Measurements from ENCODE around the gene MATCAP1. TPM values are rescaled to one million over a fixed set of nuclear protein-coding genes. Genes with fewer than 3 reads are reported as not detected.

Gene MATCAP1
- total RNA-seq, 1 experiment from 2014 or later: 51.2 TPM

- Histone ChIP-seq H3K14ac (ENCODE audit: insufficient read depth, low read length) (no peak overlapping the region), H3K27me3 (ENCODE audit: insufficient read depth, low read length) (no peaks in the 10 kb centered on the region), H2BK5ac (ENCODE audit: insufficient read length, low read length) (no peak overlapping the region), H3K18ac (ENCODE audit: insufficient read length, low read depth, low read length) (no peak overlapping the region), H2BK15ac (ENCODE audit: low read depth, low read length) (no peak overlapping the region), H2BK20ac (ENCODE audit: low read depth, low read length, poor library complexity, severe bottlenecking) (no peak overlapping the region), H3K4ac (ENCODE audit: low read depth, low read length) (no peak overlapping the region), H3K79me2 (ENCODE audit: insufficient read depth, low read length) (peaks cover 5% of the 10 kb centered on the region; the same call in 1 of the 2 replicates), H3K23ac (ENCODE audit: insufficient read length, low read depth, low read length) (no peak overlapping the region), H3K9me3 (ENCODE audit: control insufficient read depth, low read depth, low read length) (no peaks in the 10 kb centered on the region), H4K91ac (ENCODE audit: insufficient read length, low read depth, low read length) (no peak overlapping the region), H3K79me1 (ENCODE audit: insufficient read depth, low read depth, low read length, poor library complexity, severe bottlenecking) (peaks cover 3% of the 10 kb centered on the region), H3K56ac (ENCODE audit: insufficient read length, low read depth, low read length) (no peak overlapping the region), H3K23me2 (ENCODE audit: insufficient read length, low read depth, low read length, poor library complexity, severe bottlenecking) (peaks cover 15% of the 10 kb centered on the region), H2AFZ (ENCODE audit: low read length) (no peak overlapping the region), H3K9ac (ENCODE audit: extremely low read depth, insufficient read length, low read length) (no peak overlapping the region), H3T11ph (ENCODE audit: low read length) (no peak overlapping the region), H2AK5ac (ENCODE audit: insufficient read length, low read length) (no peak overlapping the region), H4K8ac (replicated peaks; ENCODE audit: insufficient read length, low read depth, low read length) (no peak overlapping the region), H2BK12ac (ENCODE audit: insufficient read length, low read depth, low read length) (no peak overlapping the region), H4K5ac (ENCODE audit: insufficient read length, low read depth, low read length) (no peak overlapping the region), H2BK120ac (ENCODE audit: low read depth, low read length, poor library complexity, severe bottlenecking) (no peak overlapping the region), H4K20me1 (ENCODE audit: control insufficient read depth, insufficient read depth, insufficient read length) (no peaks in the 10 kb centered on the region), H3K27ac (ENCODE audit: insufficient read length, low read depth, low read length) (no peak overlapping the region), H3K4me1 (ENCODE audit: insufficient read depth, low read length) (peaks cover 3% of the 10 kb centered on the region), H3K4me2 (ENCODE audit: insufficient read depth, insufficient read length, low read length) (no peak overlapping the region)
- Mint-ChIP-seq H3K36me3 (ENCODE audit: insufficient read depth in 1 of 3, low read depth in 3 of 3) (peaks cover 26 to 74% (median 60%) of the 10 kb centered on the region in 3 experiments), H3K27ac (no peak overlapping the region), H3K4me3 (no peak overlapping the region), H3K9me3 (no peaks in the 10 kb centered on the region; a peak in 1 of 5 replicates), H3K27me3 (ENCODE audit: low read depth) (no peaks in the 10 kb centered on the region), H3K4me1 (peaks cover 12 to 16% of the 10 kb centered on the region in 2 experiments)
- no peak for TF ChIP-seq CTCF (conservative IDR thresholded peaks at IDR 0.05)
- no CpG with 5 or more reads among the region's 12 CpGs for WGBS (ENCODE audit: extremely low coverage, insufficient read length, low lambda C conversion rate)
- DNase-seq: peak; percentile 20
These were observed 47.3 kb upstream of the MATCAP1 start for GRCh38 chr16:67230809-67231660.

Measured in H9 (cell line).